Right lobe of liver (tissue), 4 donors: ENCODE results near the gene SH3YL1.

Experiments
- POLR2A ChIP-seq: fragments of 450-650 bp; IDR thresholded peaks from one replicate; pipeline ENCODE4 v1.6.1; 2017; ENCODE audit warnings: antibody characterized with exemption, mild to moderate bottlenecking
- TF ChIP-seq, protein P1 (sequence below), 4 donors: fragments of 200-600 bp in 3 of 4; fragments of 450-650 bp in 1 of 4; IDR thresholded peaks; one replicate each; pipeline versions ENCODE4 v1.5.1 to v1.8.0; 2016 to 2022; ENCODE audit warnings: antibody characterized with exemption in 4 of 4, mild to moderate bottlenecking in 2 of 4
- donor health status: DM: no; HTN: no; CAD: no.
- donor health status: DM: no; HTN: no; CAD: no.
- donor health status: DM: no; HTN: yes; CAD: no.

DNA sequence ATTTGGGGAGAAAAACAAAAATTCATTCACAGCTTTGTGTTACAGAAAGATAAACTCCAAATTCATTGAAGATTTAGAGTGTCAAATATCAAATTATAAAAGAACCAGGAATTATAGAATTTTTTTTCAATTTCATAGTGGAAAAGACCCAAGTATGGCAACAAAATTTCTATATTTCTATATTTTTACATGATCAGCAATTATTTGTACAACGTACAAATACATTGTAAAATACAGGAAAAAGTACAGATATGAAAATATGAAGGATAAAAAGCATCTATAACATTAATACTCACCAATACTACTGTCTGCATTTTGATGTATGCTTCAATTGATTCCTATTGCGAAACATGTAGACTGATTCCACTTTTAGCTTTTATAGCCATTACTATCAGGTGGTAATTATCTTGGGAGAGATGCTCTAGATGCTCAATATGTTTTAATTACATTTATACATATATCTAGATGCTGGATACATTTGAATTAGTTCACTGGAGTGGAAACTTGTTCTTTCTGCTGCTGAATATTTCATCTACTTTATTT lies 4.0 kb downstream of the SH3YL1 start:
- TF ChIP-seq, protein P1, sequence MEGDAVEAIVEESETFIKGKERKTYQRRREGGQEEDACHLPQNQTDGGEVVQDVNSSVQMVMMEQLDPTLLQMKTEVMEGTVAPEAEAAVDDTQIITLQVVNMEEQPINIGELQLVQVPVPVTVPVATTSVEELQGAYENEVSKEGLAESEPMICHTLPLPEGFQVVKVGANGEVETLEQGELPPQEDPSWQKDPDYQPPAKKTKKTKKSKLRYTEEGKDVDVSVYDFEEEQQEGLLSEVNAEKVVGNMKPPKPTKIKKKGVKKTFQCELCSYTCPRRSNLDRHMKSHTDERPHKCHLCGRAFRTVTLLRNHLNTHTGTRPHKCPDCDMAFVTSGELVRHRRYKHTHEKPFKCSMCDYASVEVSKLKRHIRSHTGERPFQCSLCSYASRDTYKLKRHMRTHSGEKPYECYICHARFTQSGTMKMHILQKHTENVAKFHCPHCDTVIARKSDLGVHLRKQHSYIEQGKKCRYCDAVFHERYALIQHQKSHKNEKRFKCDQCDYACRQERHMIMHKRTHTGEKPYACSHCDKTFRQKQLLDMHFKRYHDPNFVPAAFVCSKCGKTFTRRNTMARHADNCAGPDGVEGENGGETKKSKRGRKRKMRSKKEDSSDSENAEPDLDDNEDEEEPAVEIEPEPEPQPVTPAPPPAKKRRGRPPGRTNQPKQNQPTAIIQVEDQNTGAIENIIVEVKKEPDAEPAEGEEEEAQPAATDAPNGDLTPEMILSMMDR (IDR thresholded peaks at IDR 0.05) = no peak
- TF ChIP-seq POLR2A = no peak
